GM18868 (cell line): ENCODE measurements around the gene LAYN.

ENCODE experiments used
- ATAC-seq: cut with Tn5 transposase; IDR thresholded peaks from one replicate; pipeline ENCODE4 v1.9.1; 2021; ENCODE audit warnings: mild to moderate bottlenecking, moderate library complexity; ENCODE audit not compliant: unreplicated experiment

The LAYN gene

DNA sequence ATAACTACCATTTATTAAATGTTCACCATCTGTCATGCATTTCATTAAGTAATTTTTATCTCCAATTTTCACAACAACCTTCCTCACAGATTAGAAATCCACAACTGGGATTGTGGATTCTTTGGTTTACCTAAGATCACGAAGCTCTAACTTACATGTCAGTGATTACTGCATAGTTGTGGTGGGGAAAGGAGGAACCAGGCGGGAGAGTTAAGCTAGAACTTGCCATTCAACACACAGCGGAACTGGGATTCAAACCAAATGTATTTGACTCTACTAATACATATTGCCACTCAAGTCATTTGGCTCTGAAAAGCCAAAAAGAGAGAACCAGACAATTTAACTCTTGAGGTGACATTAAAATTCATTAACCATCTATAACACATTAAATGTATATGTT, 10.4 kb upstream of the LAYN start:
- no peak for ATAC-seq

GRCh38 chr11:111531136-111531535, 9.4 kb upstream of the LAYN start:
- ATAC-seq = no peak

DNA sequence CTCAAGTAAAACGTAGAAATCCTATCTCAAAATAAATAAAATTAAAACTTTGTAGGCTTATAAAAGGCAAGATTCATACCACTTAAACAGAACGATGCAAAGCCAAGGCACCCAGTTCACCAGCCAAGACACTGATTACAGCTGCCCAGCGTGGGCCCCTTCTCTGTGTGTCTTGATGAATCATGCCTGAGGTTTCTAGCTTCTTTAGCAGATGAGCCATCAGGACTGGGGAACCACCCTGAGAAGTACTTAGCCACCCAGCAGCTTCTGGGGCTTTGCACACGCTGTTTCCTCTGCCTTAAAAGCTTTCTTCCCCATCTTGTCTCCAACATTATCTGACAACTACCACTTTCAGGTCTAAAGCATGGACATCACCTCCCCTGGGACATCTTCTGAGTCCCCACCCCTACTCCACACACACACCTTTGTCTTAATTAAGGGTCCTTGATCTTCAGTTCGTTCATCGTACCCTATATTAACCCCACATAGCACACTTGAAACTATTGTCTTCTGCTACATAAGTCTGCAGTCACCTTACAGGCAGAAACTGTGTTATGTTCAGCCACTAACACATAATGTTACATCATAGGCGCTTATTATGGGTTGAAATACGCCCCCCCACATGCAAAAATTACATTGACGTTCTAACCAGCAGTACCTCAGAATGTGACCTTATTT, 8.7 kb upstream of the LAYN start:
- ATAC-seq = peak; percentile 98

DNA sequence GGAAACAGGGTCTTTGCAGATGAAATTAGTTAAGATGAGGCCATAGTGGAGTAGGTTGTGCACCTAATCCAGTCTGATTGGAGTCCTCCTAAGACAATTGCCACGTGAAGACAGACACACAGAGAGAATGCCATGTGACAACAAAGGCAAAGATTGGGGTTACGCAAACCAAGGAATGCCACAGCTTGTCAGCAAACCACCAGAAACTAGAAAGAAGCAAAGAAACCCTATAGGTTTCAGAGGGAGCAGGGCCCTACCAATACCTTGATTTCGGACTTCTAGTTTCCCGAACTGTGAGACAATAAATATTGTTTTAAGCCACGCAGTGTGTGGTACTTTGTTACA, 8.2 kb upstream of the LAYN start:
- ATAC-seq = peak; percentile 7

- no peak for ATAC-seq
These were observed 5.2 kb upstream of the LAYN start for GRCh38 chr11:111535281-111535680.

DNA sequence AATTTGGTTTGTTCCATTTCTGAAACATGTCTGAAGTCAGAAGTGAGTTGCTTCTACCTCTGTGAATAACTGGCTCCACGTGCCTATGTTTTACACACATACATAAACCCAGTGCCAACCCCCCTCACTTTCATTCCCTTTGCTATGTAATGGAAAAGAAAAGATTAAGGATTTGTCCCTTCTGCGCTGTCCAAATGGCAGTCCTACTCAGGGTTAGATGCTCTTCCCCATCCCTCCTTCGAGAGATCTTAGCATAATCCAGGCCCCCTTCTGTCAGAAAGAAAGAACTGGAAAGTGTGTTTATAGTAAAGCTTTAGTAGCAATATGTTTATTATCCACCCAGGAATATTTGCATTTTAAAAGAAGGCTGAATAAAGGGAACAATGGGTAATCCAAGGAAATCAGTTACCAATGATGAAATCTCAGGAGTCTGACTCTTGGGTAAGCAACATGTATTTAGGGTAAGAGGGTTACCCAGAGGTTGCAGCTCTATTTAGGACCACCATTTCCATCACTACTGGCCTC, 3.1 kb upstream of the LAYN start:
- ATAC-seq = no peak

GRCh38 chr11:111538407-111539114, 2.0 kb upstream of the LAYN start:
- peak; percentile 79 for ATAC-seq

GRCh38 chr11:111539426-111540113, 950 bp upstream of the LAYN start:
- no peak for ATAC-seq

DNA sequence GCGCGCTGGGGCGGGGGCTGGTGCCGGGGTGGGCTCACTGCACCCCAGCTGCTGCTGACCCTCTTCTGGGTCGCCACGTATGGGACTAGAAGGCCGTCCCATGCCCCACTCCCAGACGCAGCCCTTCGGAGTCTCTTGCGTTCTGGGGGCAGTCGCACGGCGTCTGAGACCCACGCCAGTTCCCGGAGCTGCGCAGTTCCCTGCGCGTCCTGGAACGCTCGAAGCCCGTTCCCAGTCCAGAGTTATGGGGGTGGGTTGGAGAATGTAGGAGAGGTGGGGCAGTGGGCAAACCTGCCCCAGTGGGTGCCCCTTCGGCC, 375 bp downstream of the LAYN start:
- no peak for ATAC-seq

DNA sequence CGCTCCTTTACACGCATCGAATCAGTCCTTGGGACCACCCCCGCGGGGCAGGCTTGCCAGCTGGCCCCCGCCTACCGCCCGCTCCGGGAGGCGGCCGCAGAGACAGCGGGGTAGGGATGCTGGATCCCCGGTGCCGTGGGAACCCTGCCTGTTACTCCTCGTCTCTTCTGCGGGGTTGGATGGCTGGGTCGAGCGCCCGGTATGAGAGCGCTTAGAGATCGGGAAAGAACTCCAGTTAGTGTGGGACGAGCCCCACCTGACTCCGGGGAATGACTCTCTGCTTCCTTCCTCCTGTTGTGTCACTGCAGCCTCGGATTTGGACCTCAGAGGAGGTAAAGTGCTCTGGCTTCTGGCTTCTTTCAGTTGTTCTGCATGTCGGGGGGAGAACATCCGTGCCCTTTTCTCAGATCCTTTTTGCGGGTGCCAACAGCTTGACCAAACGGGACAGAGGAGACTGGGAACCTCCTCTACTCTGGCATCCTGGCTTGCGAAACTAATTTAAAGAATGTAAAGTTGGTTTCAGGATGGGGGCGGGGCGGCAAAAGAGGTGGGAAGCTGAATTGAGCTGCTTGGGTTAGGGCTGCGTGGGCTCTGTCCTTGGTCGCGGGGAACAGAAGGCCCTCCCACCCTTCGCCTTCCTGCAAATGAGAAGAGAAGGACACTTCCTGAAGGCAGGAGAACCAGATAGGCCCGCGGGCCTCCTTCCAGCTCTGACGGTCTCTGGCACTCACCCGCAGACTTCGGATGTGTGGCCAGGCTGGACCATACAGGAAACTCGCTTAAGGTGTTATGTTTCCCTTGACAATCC, 938 bp downstream of the LAYN start:
- ATAC-seq = no peak

- ATAC-seq = no peak
These were observed 2.2 kb downstream of the LAYN start for GRCh38 chr11:111542606-111543275.

DNA sequence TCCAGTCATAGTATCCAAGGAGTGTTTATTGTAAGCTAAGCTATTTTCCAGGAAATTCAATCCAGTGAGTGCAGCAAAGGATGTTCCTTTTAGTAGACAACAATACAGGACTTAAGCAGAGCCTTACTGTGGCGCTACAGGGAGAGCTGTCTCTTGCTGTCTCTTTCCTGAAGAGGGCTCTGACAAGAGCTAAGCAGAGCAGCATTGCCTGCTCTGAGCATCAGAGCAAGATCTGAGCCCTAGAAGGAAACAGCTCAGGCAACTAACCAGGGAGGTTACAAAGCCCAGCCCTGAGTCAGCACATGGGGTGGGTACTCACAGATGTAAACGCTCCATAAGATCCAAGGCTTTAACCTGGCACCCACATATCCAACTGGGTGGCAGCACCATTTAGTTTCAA, 8.0 kb downstream of the LAYN start:
- ATAC-seq = no peak

DNA sequence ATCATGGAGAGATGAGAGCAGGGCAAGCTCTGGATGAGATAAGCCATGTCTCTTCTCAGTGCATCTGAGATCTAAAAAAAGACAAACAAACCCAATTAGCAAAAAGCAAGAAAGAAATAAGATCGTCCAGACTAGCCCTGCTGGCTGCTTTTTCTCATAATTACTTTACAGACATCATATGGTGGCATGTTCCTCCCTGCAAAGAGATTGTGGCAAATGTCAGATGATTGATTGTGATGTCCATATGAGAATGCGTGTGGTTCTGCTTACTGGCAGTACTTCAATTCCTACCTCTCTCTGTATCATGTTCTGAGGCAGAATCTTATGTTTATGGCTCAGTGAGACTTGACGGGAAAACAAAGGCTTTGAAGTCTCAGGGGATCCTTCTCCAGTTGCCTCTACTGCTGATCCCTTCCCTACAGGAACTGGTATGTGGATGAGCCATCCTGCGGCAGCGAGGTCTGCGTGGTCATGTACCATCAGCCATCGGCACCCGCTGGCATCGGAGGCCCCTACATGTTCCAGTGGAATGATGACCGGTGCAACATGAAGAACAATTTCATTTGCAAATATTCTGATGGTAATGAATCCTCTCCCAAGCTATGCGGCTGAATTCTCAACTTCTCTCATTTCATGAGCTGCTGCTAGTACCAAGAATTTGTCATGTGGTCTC, 8.8 kb downstream of the LAYN start:
- no peak for ATAC-seq

- no peak for ATAC-seq
These were observed 9.3 kb downstream of the LAYN start for GRCh38 chr11:111549869-111550203.

- ATAC-seq = no peak
These were observed 9.7 kb downstream of the LAYN start for GRCh38 chr11:111550258-111550657.

- no peak for ATAC-seq
These were observed 14.0 kb downstream of the LAYN start for GRCh38 chr11:111554532-111554931.

DNA sequence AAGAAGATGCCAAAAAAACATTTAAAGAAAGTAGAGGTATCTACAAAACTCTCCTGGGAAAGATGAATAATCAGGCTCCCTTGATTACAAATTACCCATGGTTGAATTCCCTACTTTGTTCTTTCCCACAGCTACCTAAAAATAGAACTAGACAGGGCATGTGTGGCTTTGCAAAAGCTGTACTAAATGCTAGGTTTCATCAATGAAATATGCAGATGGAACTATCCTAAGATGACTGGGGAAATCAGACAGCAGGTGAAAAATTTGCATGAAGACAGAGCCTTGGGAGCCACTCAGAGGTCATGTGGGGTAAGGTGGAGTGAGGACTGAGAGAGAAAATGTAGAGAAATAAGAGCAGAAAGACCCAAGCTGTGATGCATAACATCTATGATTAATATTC, 14.7 kb downstream of the LAYN start:
- no peak for ATAC-seq

GRCh38 chr11:111557425-111558111, 17.0 kb downstream of the LAYN start:
- no peak for ATAC-seq

GRCh38 chr11:111559800-111560464, 19.4 kb downstream of the LAYN start:
- ATAC-seq = no peak
